Hepatocyte (in vitro differentiated cells): Measurements from ENCODE around the gene CDK5. TPM values are rescaled to one million over a fixed set of nuclear protein-coding genes. Genes with fewer than 3 reads are reported as not detected.
A peak's percentile ranks its signal among the peaks of the same experiment; 100 is the strongest.

ENCODE experiments used
- DNase-seq: peaks from one replicate; pipeline ENCODE4 v3.0.0-alpha.2; 2016; ENCODE audit warnings: low spot score
- H2AFZ ChIP-seq: fragments of 200-600 bp; sonication (generic); 2 replicates; pipeline ENCODE4 v1.6.0; 2016; ENCODE audit warnings: antibody characterized with exemption, mild to moderate bottlenecking
- H3K27ac ChIP-seq: fragments of 200-600 bp; sonication (generic); 2 replicates; pipeline ENCODE4 v1.5.1; 2016; ENCODE audit warnings: mild to moderate bottlenecking
- H3K27me3 ChIP-seq: fragments of 200-600 bp; sonication (generic); 2 replicates; pipeline ENCODE4 v1.6.1; 2016
- H3K36me3 ChIP-seq: fragments of 200-600 bp; sonication (generic); replicated peaks from 2 replicates; pipeline ENCODE4 v1.5.1; 2016; ENCODE audit warnings: low read depth; ENCODE audit not compliant: insufficient read depth
- H3K4me1 ChIP-seq: fragments of 200-600 bp; sonication (generic); 2 replicates; pipeline ENCODE4 v1.5.1; 2016; ENCODE audit warnings: mild to moderate bottlenecking, moderate library complexity; ENCODE audit not compliant: insufficient read depth
- H3K4me2 ChIP-seq: fragments of 200-600 bp; sonication (generic); 2 replicates; pipeline ENCODE4 v1.6.0; 2016
- H3K4me3 ChIP-seq: fragments of 200-600 bp; sonication (generic); 2 replicates; pipeline ENCODE4 v1.5.1; 2016; ENCODE audit warnings: mild to moderate bottlenecking
- H3K79me2 ChIP-seq: fragments of 200-600 bp; sonication (generic); 2 replicates; pipeline ENCODE4 v1.6.0; 2017; ENCODE audit warnings: mild to moderate bottlenecking
- H3K9me2 ChIP-seq: fragments of 200-600 bp; sonication (generic); replicated peaks from 2 replicates; pipeline ENCODE4 v1.6.0; 2017; ENCODE audit warnings: mild to moderate bottlenecking; ENCODE audit not compliant: insufficient read depth
- H3K9me3 ChIP-seq: fragments of 200-600 bp; sonication (generic); 2 replicates; pipeline ENCODE4 v1.5.1; 2016; ENCODE audit warnings: low read depth, mild to moderate bottlenecking
- H4K20me1 ChIP-seq: fragments of 200-600 bp; sonication (generic); 2 replicates; pipeline ENCODE4 v1.6.0; 2016; ENCODE audit warnings: mild to moderate bottlenecking; ENCODE audit not compliant: insufficient read depth, poor library complexity, severe bottlenecking
- EZH2 ChIP-seq: fragments of 200-600 bp; sonication (generic); IDR thresholded peaks from 2 replicates; pipeline ENCODE4 v1.6.1; 2016; ENCODE audit warnings: antibody characterized with exemption, mild to moderate bottlenecking, borderline replicate concordance
- EZH2phosphoT487 ChIP-seq: fragments of 200-600 bp; sonication (generic); IDR thresholded peaks from one replicate; pipeline ENCODE4 v1.6.1; 2018; ENCODE audit warnings: antibody characterized with exemption, mild to moderate bottlenecking, low read depth, moderate library complexity; ENCODE audit not compliant: unreplicated experiment, severe bottlenecking
- WGBS: methylation state at CpG from one replicate; pipeline ENCODE4 v1.1.6; 2016; ENCODE audit warnings: low lambda C conversion rate; ENCODE audit errors: missing lambda C conversion rate; 5-methylcytosine and 5-hydroxymethylcytosine counted together
- polyA plus RNA-seq: library from polyadenylated mRNA; unstranded; fragments of >200 nt; fragmentation: Nextera tagmentation; extraction: Ambion mirVana; gene quantifications from 2 replicates; pipeline ENCODE4 v1.2.1, GENCODE V29; 2016
- total RNA-seq: library from RNA; depleted of rRNA; stranded (reverse); fragments of >200 nt; gene quantifications from 2 replicates; pipeline ENCODE4 v1.2.3, GENCODE V29; 2014
- TF ChIP-seq, protein P1 (sequence below): fragments of 200-600 bp; sonication (generic); IDR thresholded peaks from 2 replicates; pipeline ENCODE4 v1.5.1; 2016; ENCODE audit warnings: antibody characterized with exemption, mild to moderate bottlenecking; ENCODE audit not compliant: poor library complexity

The CDK5 gene
- total and polyA plus RNA-seq, 2 experiments from 2014 or later: 17.4 to 29.4 TPM

GRCh38 chr7:151058781-151059366 is 1.2 kb upstream of the CDK5 start:
- WGBS: 21% methylated on average over 18 of the region's 18 CpGs
- TF ChIP-seq EZH2phosphoT487 (no peak), EZH2 (no peak)
- Histone ChIP-seq H4K20me1 (peaks cover 17% of the 10 kb centered on the region), H3K27me3 (no peaks in the 10 kb centered on the region), H3K27ac (peak overlapping the region; percentile 97), H3K36me3 (no peaks in the 10 kb centered on the region), H3K4me2 (peak overlapping the region; percentile 88), H2AFZ (peak overlapping the region; percentile 50), H3K79me2 (peaks cover 37% of the 10 kb centered on the region), H3K9me2 (no peaks in the 10 kb centered on the region), H3K4me3 (peak overlapping the region; percentile 94), H3K4me1 (peaks cover 44% of the 10 kb centered on the region), H3K9me3 (no peaks in the 10 kb centered on the region)
- peak; percentile 34 for DNase-seq

GRCh38 chr7:151057989-151058780 is 488 bp upstream of the CDK5 start:
- H3K27ac ChIP-seq: peak overlapping the region; percentile 97
- DNase-seq: peak; percentile 99
- no peaks in the 10 kb centered on the region for H3K27me3 ChIP-seq
- peak overlapping the region; percentile 41 for H2AFZ ChIP-seq
- no peak for TF ChIP-seq EZH2
- no peak for TF ChIP-seq EZH2phosphoT487
- TF ChIP-seq, protein P1, sequence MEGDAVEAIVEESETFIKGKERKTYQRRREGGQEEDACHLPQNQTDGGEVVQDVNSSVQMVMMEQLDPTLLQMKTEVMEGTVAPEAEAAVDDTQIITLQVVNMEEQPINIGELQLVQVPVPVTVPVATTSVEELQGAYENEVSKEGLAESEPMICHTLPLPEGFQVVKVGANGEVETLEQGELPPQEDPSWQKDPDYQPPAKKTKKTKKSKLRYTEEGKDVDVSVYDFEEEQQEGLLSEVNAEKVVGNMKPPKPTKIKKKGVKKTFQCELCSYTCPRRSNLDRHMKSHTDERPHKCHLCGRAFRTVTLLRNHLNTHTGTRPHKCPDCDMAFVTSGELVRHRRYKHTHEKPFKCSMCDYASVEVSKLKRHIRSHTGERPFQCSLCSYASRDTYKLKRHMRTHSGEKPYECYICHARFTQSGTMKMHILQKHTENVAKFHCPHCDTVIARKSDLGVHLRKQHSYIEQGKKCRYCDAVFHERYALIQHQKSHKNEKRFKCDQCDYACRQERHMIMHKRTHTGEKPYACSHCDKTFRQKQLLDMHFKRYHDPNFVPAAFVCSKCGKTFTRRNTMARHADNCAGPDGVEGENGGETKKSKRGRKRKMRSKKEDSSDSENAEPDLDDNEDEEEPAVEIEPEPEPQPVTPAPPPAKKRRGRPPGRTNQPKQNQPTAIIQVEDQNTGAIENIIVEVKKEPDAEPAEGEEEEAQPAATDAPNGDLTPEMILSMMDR: no peak
- peak overlapping the region; percentile 88 for H3K4me2 ChIP-seq
- no peaks in the 10 kb centered on the region for H3K9me2 ChIP-seq
- 7% methylated on average over 46 of the region's 46 CpGs for WGBS
- peak overlapping the region; percentile 94 for H3K4me3 ChIP-seq
- H3K79me2 ChIP-seq: peaks cover 31% of the 10 kb centered on the region
- H3K36me3 ChIP-seq: no peaks in the 10 kb centered on the region
- peaks cover 12% of the 10 kb centered on the region for H4K20me1 ChIP-seq
- H3K9me3 ChIP-seq: no peaks in the 10 kb centered on the region
- peaks cover 40% of the 10 kb centered on the region for H3K4me1 ChIP-seq

DNA sequence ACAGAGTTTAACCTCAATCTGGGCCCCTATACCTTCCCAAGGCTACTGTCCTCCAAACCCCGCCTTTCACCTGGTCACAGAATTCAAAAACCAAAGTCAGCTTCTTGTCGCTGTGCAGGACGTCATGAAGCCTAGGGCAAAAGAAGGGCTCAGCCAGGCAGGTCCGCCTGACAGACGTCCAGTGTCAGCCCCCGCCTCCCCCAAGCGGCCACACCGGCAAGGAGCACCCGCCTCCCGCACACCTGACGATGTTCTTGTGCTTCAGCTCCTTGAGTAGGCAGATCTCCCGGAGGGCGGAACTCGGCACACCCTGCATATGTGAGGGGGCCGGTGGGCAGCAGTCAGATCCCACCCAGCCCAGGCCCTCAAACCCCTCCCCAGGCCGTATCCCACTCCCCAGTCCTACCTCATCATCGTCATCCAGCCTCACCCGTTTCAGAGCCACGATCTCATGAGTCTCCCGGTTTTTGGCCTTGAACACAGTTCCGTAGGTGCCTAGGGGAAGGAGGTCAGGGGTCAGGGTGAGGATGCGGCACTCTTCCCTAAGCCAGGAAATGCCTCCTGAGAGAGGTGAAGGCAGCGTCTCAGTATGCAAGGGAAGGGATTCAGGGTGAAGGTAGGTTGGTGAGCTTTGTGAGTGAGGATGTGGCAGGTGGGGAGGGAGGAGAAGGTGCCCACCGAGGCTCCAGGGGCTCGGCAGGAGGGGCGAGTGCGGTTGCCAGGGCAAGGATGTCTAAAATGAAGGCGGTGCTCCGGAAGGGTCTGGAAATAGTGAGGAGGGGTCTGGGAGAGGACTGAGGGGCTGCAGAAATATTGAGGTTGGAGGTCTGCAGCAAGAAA is 811 bp downstream of the CDK5 start:
- no peaks in the 10 kb centered on the region for H3K9me2 ChIP-seq
- peak overlapping the region; percentile 83 for H3K4me3 ChIP-seq
- no peaks in the 10 kb centered on the region for H3K36me3 ChIP-seq
- H3K4me1 ChIP-seq: peaks cover 30% of the 10 kb centered on the region
- no peaks in the 10 kb centered on the region for H3K27me3 ChIP-seq
- WGBS: 18% methylated on average over 29 of the region's 29 CpGs
- H3K79me2 ChIP-seq: peaks cover 30% of the 10 kb centered on the region
- peaks cover 12% of the 10 kb centered on the region for H4K20me1 ChIP-seq
- H3K27ac ChIP-seq: no peak overlapping the region
- DNase-seq: peak; percentile 72
- TF ChIP-seq, protein P1: peak; percentile 18
- no peak for TF ChIP-seq EZH2phosphoT487
- no peaks in the 10 kb centered on the region for H3K9me3 ChIP-seq
- no peak overlapping the region for H2AFZ ChIP-seq
- peak overlapping the region; percentile 98 for H3K4me2 ChIP-seq

GRCh38 chr7:151056283-151056665 is 1.4 kb downstream of the CDK5 start:
- 85% methylated on average over 6 of the region's 6 CpGs for WGBS
- peaks cover 24% of the 10 kb centered on the region for H3K4me1 ChIP-seq
- peaks cover 23% of the 10 kb centered on the region for H3K79me2 ChIP-seq
- H3K9me2 ChIP-seq: no peaks in the 10 kb centered on the region
- H3K36me3 ChIP-seq: no peaks in the 10 kb centered on the region
- no peak overlapping the region for H3K4me3 ChIP-seq
- no peak for DNase-seq
- peaks cover 5% of the 10 kb centered on the region for H4K20me1 ChIP-seq
- no peak overlapping the region for H3K27ac ChIP-seq
- H3K27me3 ChIP-seq: no peaks in the 10 kb centered on the region
- no peaks in the 10 kb centered on the region for H3K9me3 ChIP-seq
- H3K4me2 ChIP-seq: peak overlapping the region; percentile 98
- no peak overlapping the region for H2AFZ ChIP-seq
- TF ChIP-seq EZH2phosphoT487 (no peak), EZH2 (no peak)
- TF ChIP-seq, protein P1: no peak
